Suprapubic skin (tissue), 3 donors: ENCODE data around the gene MCM3AP.

Experiments used
- CTCF ChIP-seq, 2 donors: fragments of 200-600 bp in 1 of 2; fragments of 450-650 bp in 1 of 2; sonication (generic) in 1 of 2; IDR thresholded peaks; one replicate each; pipeline ENCODE4 v1.5.1; 2016 to 2019; ENCODE audit warnings: antibody characterized with exemption in 2 of 2, mild to moderate bottlenecking in 1 of 2, moderate library complexity in 1 of 2
- POLR2AphosphoS5 ChIP-seq, 3 donors: sonication (generic); formaldehyde crosslinking; IDR thresholded peaks; one replicate each; pipeline ENCODE4 v1.6.1; 2017; ENCODE audit warnings: antibody characterized with exemption in 3 of 3

DNA sequence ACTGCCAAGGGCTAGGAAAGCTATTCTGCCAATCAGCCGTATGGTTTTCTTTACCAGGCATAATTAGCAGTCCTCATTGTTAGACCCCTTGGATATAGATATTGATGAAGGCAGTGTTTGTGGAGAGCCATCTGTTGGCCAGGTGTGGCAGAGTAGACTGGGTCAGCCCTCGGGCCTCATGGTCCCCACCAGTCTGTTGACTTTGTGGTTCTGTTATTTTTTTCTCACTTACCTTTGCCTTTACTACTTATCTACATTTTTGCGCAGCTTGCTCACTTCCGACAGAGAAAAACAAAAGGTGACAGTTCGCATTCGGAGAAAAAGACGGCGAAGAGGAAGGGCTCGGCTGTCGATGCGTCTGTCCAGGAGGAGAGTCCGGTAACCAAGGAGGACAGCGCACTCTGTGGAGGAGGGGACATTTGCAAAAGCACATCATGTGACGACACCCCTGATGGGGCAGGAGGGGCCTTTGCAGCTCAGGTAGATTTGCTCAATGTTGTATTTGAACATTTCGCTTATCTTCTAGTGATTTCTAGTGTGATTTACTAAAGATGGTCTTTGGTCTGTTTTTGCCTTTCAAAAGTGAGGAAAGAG is 40.8 kb upstream of the MCM3AP start:
- TF ChIP-seq POLR2AphosphoS5 (IDR thresholded peaks at IDR 0.05), result no peak
- TF ChIP-seq CTCF (IDR thresholded peaks at IDR 0.05), result no peak
